ENCODE measurements around the gene KLF7. TPM values are rescaled to one million over a fixed set of nuclear protein-coding genes. Genes with fewer than 3 reads are reported as not detected.
A peak's percentile ranks its signal among the peaks of the same experiment; 100 is the strongest.

KLF7 gene
- total and polyA plus RNA-seq, 9 of the 15 experiments (the other 6 are each of a cell fraction or from before 2014, with no cell fraction given) = 0.04 to 0.54 (median 0.07) TPM

- TF ChIP-seq MYC (IDR thresholded peaks at IDR 0.05; ENCODE audit: low read depth, low read length) (no peak), MYC (CRISPR knock-in tag; IDR thresholded peaks at IDR 0.05; ENCODE audit: borderline replicate concordance, low read depth) (no peak), ZNF277 (CRISPR knock-in tag; IDR thresholded peaks at IDR 0.05; ENCODE audit: borderline replicate concordance) (no peak), MEF2D (tag; conservative IDR thresholded peaks at IDR 0.05; ENCODE audit: low read depth) (no peak), CTCF (IDR thresholded peaks at IDR 0.05 in 2 of 3, conservative IDR thresholded peaks at IDR 0.05 in 1 of 3; ENCODE audit: insufficient read depth in 2 of 3, low read depth in 1 of 3, low read length in 3 of 3) (no peak), SREBF1 (IDR thresholded peaks at IDR 0.05; ENCODE audit: borderline replicate concordance, low read depth, low read length) (no peak), ZNF143 (CRISPR knock-in tag; IDR thresholded peaks at IDR 0.05) (no peak), ILF3 (IDR thresholded peaks at IDR 0.05; ENCODE audit: borderline replicate concordance) (no peak), POU5F1 (IDR thresholded peaks at IDR 0.05; ENCODE audit: borderline replicate concordance, low read depth, low read length, partially characterized antibody) (no peak), PTTG1 (tag; IDR thresholded peaks at IDR 0.05; ENCODE audit: low read depth) (no peak), MIER1 (IDR thresholded peaks at IDR 0.05; ENCODE audit: low read depth) (peak; percentile 87), CREBBP (IDR thresholded peaks at IDR 0.05; ENCODE audit: low read depth, low read length) (no peak), RBM34 (IDR thresholded peaks at IDR 0.05; ENCODE audit: borderline replicate concordance, insufficient read depth, low read length) (no peak), MXI1 (IDR thresholded peaks at IDR 0.05; ENCODE audit: low read depth, low read length) (no peak), GTF2B (IDR thresholded peaks at IDR 0.05; ENCODE audit: extremely low read depth, insufficient read length) (no peak)
Measured at GRCh38 chr2:207202645-207203044, 36.9 kb upstream of the KLF7 start (continued).
